Coronary artery (tissue), 2 donors: ENCODE results near the gene PCDH18.
"Not testable (repeated sequence)": the region's sequence is repeated elsewhere in the genome, so short reads cannot be mapped to it uniquely, and the experiment has no call there.

Experiments used
- DNase-seq: peaks from one replicate; pipeline ENCODE4 v3.0.0-alpha.2; 2017; ENCODE audit warnings: low spot score
- H3K27ac ChIP-seq, 2 donors: fragments of 200-600 bp; sonication (generic); one replicate each; pipeline ENCODE4 v1.5.1; 2016 to 2019
- H3K4me3 ChIP-seq: fragments of 200-600 bp; sonication (generic); 2 replicates; pipeline ENCODE4 v1.5.1; 2016; ENCODE audit warnings: mild to moderate bottlenecking, moderate library complexity
- TF ChIP-seq, protein P1 (sequence below): fragments of 200-600 bp; sonication (generic); IDR thresholded peaks from one replicate; pipeline ENCODE4 v1.5.1; 2019; ENCODE audit warnings: antibody characterized with exemption

The PCDH18 gene

DNA sequence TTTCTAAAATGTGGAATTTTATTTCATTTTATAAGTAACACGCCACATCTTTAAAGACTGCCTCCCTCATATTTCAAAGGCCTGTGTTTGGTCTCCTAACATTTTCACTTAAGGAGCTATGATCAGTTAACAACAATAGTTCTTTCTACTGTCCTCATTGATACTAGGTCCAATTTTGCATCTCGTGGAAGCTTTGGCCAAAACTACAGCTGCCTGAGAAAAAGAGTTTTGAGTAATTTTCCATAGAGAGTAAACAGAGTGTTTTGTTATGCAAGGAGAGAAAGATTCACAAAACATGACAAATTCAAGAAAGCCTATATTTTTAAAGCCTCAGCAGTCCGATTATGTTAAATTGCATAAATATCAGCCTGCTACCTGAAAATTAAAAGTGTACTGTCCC lies 11.4 kb upstream of the PCDH18 start:
- no peak for DNase-seq
- TF ChIP-seq, protein P1, sequence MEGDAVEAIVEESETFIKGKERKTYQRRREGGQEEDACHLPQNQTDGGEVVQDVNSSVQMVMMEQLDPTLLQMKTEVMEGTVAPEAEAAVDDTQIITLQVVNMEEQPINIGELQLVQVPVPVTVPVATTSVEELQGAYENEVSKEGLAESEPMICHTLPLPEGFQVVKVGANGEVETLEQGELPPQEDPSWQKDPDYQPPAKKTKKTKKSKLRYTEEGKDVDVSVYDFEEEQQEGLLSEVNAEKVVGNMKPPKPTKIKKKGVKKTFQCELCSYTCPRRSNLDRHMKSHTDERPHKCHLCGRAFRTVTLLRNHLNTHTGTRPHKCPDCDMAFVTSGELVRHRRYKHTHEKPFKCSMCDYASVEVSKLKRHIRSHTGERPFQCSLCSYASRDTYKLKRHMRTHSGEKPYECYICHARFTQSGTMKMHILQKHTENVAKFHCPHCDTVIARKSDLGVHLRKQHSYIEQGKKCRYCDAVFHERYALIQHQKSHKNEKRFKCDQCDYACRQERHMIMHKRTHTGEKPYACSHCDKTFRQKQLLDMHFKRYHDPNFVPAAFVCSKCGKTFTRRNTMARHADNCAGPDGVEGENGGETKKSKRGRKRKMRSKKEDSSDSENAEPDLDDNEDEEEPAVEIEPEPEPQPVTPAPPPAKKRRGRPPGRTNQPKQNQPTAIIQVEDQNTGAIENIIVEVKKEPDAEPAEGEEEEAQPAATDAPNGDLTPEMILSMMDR = no peak
- H3K4me3 ChIP-seq = no peak overlapping the region
- H3K27ac ChIP-seq = no peak overlapping the region

GRCh38 chr4:137543198-137543597 lies 10.9 kb upstream of the PCDH18 start:
- DNase-seq = no peak
- TF ChIP-seq, protein P1 = no peak
- Histone ChIP-seq H3K27ac (no peak overlapping the region), H3K4me3 (peak overlapping the region; percentile 59)

GRCh38 chr4:137541876-137542646 lies 9.8 kb upstream of the PCDH18 start:
- TF ChIP-seq, protein P1 = no peak
- DNase-seq = no peak
- H3K4me3 ChIP-seq = peak overlapping the region; percentile 59
- peak overlapping the region in 1 of 2 donors; percentile 4 for H3K27ac ChIP-seq

DNA sequence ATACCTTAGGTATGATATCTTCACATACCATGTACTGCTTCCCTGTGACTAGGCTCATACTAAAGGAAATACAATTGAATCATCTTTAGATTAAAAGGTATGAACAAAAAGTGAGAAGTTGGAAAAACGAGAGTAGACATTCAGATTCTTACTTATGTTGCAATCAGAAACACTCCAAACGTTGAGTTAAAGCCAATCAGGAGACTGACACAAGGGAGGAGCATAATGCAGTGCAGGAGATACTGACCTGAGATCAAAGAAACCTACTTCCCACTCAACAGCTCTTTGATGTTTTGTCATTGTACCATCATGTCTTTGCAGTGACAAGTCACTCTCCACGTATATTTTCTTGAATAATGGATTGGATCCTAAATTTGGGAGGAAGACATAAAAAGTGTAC lies 8.9 kb upstream of the PCDH18 start:
- H3K27ac ChIP-seq = no peak overlapping the region
- DNase-seq = no peak
- no peak overlapping the region for H3K4me3 ChIP-seq
- TF ChIP-seq, protein P1 = no peak

- Histone ChIP-seq H3K4me3 (no peak overlapping the region), H3K27ac (no peak overlapping the region)
- TF ChIP-seq, protein P1 = no peak
- no peak for DNase-seq
These were observed 8.1 kb upstream of the PCDH18 start for GRCh38 chr4:137540356-137540755.

- Histone ChIP-seq H3K4me3 (no peak overlapping the region), H3K27ac (no peak overlapping the region)
- TF ChIP-seq, protein P1 = no peak
- DNase-seq = no peak
These were observed 6.2 kb upstream of the PCDH18 start for GRCh38 chr4:137538526-137538925.

- not testable (repeated sequence) for H3K27ac ChIP-seq, H3K4me3 ChIP-seq, DNase-seq
These were observed 5.5 kb upstream of the PCDH18 start for GRCh38 chr4:137537807-137538206.
